GM18867 (cell line): ENCODE measurements around the gene DNAH9.
"Not testable (repeated sequence)": the region's sequence is repeated elsewhere in the genome, so short reads cannot be mapped to it uniquely, and the experiment has no call there.

ENCODE experiments used
- ATAC-seq: cut with Tn5 transposase; IDR thresholded peaks from one replicate; pipeline ENCODE4 v1.9.1; 2021; ENCODE audit warnings: mild to moderate bottlenecking, moderate library complexity; ENCODE audit not compliant: unreplicated experiment

DNAH9 gene

DNA sequence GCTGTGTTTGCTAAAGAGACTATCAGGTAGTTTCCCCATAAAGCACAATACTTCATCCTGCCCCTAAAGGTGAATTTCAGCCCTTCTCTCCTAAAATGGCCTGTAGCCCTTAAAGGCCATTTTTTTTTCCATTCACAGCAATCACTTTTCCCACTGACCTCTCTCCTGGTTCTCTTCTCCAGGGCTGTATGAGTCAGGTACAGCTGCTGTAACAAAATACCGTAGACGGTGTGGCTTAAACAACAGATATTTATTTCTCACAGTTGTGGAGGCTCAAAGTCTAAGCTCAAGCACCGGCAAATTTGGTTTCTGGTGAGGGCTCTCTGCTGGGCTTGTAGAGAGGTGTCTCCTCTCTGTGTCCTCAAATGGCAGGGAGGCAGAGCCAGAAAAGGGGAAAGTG is 354.3 kb downstream of the DNAH9 start:
- ATAC-seq: no peak

DNA sequence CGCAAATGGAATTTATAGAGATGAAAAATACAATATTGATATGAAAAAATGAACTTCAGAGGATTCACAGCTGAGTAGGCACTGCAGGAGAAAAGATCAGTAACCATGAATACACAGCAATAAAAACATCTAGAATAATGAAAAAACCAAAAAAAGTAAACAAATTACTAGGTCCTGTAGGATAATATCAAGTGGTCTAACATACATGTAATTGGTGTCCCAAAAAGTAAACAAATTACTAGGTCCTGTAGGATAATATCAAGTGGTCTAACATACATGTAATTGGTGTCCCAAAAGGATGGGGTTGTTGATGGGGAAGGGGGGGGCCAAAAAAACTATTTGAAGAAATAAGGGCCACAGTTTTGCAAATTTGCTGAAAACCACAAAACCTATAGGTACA is 355.7 kb downstream of the DNAH9 start:
- ATAC-seq: no peak

DNA sequence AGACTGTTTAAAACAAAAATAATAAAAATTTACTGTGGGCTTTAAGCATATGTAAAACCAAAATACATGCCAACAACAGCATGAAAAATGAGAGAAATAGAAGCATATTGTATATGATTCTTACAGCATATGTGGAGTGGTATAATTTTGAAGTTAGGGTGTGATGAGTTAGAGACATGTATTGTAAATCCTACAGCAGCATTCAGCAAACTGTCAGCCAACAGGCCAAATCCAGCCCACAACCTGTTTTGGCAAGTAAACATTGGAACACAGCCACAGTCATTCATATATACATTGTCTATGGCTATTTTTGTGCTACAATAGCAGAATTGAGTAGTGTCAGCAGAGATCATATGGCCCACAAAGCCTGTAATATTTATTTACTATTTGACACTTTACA is 356.7 kb downstream of the DNAH9 start:
- ATAC-seq: no peak

DNA sequence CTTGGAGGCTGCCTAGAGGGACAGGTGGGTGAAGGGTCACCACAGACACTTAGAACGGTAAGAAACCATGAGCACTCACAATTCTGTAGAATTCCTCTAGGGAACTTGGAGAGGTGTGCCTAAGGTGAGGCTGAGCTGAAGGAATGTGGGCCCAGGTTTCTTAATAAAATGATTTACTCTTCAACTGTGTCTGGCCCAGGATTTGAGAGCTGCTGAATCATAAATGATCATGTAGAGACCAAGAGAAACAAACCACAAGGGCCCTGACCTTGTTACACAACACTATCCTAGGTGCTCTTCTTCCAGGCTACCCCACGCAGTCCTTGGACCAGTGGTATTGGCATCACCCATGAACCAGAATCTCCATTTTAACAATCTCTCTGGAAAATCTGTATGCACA is 371.3 kb downstream of the DNAH9 start:
- no peak for ATAC-seq

DNA sequence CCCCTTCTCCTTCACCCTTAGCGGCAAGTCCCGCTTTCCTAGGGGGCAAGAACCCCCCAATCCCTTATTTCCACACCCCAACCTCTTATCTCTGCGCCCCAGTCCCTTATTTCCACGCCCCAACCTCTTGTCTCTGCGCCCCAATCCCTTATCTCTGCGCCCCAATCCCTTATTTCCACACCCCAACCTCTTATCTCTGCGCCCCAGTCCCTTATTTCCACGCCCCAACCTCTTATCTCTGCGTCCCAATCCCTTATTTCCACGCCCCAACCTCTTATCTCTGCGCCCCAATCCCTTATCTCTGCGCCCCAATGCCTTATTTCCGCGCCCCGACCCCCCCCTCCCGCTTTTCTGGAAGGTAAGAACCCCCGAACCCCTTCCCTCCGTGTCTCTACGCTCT is 374.5 kb downstream of the DNAH9 start:
- not testable (repeated sequence) for ATAC-seq

DNA sequence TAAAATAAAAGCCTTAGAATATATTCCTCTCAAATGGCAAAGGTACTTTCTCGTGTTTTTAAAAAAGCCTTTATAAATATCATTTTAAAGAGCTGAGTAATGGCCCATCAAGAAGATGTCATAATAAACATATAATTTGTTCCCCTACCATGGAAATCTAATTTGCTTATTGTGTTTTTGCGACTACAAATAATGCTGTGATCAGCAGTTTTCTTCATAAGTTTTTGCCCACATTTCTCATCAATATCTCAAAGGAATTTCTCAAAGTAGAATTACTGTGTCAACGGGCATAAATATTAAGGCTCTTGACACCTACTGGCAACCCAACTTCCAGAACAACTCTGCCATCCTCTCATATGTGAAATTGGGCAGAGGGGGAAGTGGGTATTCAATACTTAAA is 381.5 kb downstream of the DNAH9 start:
- ATAC-seq: no peak

DNA sequence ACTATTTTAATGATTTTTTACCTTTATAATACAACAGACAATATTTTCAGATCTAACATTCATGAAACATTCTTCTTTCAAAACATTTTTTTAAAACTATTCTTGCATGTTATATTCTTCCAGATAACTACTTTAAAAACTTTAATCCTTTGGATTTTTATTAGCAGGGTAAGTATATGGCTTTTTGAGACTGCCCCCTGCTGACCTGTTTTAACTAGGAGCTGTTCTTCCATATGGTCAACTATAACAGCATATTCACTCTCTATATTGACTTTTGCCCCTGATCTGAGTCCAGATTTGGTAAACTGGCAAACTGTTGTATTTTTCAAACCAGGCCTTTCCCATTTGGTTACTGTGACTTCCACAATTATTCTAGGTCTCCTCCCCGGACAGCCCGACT is 382.5 kb downstream of the DNAH9 start:
- no peak for ATAC-seq

DNA sequence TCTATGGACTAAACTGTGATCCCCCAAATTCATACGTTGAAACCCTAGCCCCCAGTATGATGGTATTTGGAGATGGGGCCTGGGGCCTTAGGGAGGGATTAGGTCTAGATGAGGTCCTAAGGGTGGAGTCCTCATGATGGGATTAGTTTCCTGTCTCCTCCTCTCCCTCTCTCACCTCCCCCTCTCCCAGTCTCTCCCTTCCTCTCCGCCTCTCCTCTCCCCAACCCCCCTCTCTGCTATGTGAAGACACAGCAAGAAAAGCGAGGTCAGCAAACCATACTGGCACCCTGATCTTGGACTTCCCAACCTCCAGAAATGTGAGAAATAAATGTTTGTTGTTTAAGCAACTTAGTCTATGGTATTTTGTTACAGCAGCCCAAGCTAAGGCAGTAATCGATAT is 383.6 kb downstream of the DNAH9 start:
- ATAC-seq: no peak

DNA sequence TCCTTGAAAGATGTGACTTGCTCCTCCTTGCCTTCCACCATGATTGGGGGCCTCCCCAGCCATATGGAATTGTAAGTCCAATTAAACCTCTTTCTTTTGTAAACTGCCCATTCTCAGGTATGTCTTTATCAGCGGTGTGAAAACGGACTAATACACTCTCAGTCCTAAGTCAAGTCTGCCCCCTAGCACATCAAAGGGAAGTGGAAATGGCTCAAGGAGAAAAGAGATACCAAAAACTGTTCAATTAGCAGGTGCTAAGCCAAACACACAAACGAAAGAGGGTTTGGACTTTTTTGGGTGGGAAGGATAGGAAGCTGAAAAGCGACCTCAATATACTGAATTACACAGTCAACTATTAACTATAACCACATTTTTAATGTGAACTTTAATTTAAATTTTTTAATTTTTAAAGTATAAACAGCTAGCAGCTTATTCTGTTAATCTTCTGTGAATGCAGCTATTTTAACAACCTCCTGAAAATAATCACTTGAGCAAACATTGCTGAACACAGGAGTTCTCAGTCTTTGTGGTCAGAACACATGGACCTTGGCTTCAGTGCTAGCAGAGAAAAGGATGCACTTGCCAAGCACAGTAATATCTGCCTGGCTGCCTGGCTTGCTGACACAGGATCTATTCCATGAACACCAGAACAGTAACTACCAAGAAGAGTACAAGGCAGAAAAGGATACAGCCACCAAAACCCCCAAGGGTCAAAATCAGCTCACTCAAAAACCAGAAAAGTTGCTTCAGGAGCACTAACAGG is 388.1 kb downstream of the DNAH9 start:
- no peak for ATAC-seq

DNA sequence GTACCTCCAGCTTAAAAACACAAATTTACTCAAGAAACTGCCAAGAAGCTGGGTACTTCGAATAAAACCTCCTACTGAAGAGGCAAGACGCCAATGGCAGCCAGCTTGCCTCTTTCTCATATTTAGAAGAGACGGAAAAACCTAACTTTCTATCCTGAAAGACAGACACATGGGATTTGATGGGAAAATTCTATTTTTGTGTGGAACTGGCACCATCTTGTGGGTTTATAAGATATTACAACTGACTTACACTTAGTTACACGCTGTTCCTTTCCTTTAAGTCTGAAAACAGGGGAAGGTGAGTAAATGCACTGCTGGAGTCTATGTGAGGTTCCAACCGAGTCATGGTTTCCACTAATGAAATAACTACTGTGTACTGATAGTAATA is 388.7 kb downstream of the DNAH9 start:
- ATAC-seq: no peak

DNA sequence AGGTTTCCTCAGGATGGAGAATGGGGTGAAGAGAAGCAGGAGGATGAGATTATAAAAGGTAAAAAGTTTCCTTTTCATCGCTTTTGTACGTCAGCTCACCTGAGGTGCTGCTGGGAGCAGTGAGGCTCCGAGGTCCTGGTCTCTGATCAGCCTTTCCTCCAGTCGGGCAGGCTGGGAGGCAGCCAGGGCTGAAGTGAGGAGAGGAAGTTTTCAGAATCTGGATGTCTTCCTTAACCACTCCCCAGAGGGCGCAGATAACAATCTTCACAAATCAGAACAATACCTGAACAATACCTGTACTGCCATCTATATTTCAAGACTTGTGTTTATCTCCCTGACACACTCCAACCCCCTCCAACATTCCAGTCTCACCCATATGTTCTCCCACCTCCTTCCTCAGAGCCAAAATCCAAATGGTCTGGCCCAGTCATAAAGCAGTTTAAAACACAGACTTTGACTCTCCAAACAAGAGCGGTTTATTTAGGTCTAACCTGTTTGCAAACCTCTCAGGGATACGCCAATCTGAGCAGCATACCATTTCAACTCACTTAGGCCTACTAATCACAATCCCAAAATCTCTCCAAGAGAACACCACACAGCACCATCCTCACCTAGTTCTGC is 392.2 kb downstream of the DNAH9 start:
- no peak for ATAC-seq

DNA sequence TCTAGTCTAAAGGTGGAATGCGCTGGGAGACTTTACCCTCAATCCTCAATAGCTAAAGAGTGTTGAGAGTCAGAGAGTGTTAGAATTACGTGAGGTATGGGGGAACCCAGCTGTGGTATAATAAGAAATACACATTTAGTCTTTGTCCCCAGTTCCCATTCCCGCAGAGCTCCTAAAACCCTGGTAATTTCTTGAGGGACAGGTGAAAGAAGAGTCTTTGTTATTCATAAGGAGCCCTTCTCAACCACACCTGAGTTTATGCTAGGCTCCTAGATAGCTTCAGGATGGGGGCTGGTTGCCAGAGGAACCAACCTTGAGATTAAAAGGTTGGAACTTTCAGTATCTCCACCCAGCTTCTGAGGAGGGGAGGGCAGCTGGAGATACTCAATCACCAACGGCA is 393.2 kb downstream of the DNAH9 start:
- ATAC-seq: no peak

DNA sequence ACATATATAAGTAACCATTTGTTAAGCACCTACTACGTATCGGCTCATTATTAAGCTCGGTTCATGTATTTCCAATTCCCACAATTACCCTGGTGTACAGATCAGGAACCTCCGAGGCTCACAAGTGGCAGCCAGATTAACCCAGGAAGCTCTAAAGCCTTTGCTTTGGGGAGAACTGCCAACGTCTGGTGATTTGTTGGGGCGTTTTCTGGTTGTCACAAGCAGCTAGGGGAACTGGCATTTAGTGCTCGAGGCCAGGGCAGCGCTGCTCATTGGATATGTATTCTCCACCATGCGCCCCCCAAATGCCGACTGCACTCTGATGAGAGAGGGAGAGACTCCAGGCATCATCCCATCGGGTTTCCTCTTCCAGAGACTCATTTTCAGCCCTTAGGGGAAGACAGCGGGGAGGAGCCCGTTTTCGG is 398.5 kb downstream of the DNAH9 start:
- peak; percentile 37 for ATAC-seq

DNA sequence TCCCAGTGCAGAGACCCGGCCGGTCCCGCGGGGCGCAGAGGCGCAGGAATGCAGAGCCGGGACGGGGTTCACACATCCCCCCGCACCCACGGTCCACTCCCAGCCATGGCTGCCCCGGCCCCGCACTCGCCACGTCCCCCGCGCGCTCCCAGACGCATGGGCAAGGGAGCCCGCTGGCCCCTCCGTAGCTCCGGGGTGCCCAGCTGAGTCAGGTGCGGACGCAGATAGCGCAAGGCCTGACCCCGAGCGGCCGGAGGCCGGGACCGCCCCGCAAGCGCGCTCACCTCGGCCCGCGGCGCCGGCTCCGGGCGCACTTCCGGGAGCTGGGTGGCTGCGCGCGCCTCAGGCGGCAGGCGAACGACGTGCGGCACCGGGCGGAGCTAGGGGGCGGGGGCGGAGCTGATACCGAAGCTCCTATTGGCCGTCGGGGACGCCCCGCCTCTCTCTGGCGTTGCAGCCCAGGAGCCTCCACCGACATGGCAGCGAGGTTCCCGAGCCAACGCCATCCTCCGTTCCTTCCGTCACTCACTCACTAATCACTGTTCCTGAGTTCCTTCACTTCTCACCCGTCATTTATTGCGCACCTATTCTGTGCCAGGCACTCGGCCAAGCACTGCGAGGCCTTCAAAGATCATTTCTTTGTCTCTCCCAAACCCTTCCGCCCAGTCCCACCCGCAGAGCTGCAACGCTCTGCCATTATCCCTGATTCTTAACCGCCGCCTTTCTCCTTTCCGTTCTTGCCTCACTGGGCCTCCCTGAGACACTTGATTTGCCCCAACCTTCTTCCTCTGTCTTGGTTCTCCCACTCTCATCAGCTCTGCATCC is 399.1 kb downstream of the DNAH9 start, which contains the start of gene ZNF18:
Gene ZNF18 (minus strand): TSS at position 329 of the 825 bp plus-strand sequence. CDS start 4,646 bp downstream, outside the sequence.
- ATAC-seq: peak; percentile 95

DNA sequence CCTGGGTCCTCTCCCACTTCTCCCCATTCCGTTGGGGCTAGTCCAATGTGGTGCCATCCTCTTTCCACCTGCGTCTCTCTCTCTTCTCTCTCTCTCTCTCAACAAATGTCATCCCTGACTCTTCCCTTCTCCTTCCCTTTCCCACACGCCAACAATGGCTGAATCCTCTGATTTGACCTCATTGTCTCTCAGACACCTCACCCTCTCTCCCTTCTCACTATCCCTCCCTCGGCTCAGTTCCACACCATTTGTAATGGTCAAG is 399.6 kb downstream of the DNAH9 start:
- no peak for ATAC-seq

DNA sequence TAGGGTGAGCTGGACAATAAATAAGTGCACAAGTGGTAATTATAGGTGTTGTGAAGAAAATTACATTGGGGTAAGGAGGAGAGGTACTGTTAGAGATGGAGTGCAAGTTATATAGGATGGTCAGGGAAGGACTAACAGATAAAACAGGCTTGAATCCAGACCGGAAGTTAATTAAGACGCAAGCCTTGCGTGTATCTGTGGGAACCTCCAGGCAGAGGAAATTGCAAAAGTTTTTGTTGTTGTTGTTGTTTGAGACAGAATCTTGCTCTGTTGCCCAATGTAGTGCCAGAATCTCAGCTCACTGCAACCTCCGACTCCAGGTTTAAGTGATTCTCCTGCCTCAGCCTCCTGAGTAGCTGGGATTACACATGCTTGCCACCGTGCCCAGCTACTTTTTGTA is 401.4 kb downstream of the DNAH9 start:
- ATAC-seq: no peak

DNA sequence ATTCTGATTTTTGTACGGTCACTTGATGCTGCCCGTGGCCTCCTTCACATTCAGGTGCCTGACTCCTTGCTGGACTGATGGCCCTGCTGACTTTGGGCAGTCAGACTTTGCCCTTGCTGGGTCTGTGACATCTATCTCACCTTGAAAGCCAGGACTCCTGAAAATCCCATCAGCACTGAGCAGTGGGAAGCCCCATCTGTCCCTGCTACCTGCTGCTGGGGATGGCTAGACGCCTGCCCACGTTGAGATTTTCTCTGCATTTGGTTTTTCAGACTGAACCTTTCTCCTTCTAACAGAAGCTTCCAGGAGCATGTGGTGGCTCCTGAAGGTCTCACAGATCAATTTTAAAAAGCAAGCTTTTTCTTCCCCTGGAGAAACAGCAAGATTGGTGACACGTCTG is 409.2 kb downstream of the DNAH9 start:
- ATAC-seq: no peak
